Kidney (tissue), 14 donors: ENCODE results near the gene MYRFL. TPM values are rescaled to one million over a fixed set of nuclear protein-coding genes. Genes with fewer than 3 reads are reported as not detected.

Experiments
- DNase-seq, 5 donors: peaks; one replicate each; pipeline ENCODE4 v3.0.0-alpha.2; 2013 to 2020
- FAIRE-seq: peaks from 2 replicates; lab custom pipeline; 2012; peaks lifted over from hg19 to GRCh38; lab: Jason Lieb, UNC
- H3K27ac ChIP-seq, 2 donors: one replicate each; pipeline ENCODE4 v1.7.0; 2013; ENCODE audit warnings: low read depth in 2 of 2, low read length in 2 of 2, inconsistent platforms in 1 of 2
- H3K27me3 ChIP-seq: one replicate; pipeline ENCODE4 v1.7.1; 2013; ENCODE audit warnings: low read length, inconsistent platforms; ENCODE audit not compliant: control insufficient read depth, insufficient read depth
- H3K36me3 ChIP-seq, 3 donors: one replicate each; pipeline versions ENCODE4 v1.7.0 to v1.7.1; 2013; ENCODE audit warnings: low read length in 3 of 3, control low read depth in 1 of 3, inconsistent platforms in 1 of 3; ENCODE audit not compliant: insufficient read depth in 3 of 3, control insufficient read depth in 2 of 3
- H3K4me1 ChIP-seq, 3 donors: one replicate each; pipeline versions ENCODE4 v1.7.0 to v1.7.1; 2013; ENCODE audit warnings: low read length in 3 of 3, inconsistent platforms in 1 of 3, low read depth in 1 of 3; ENCODE audit not compliant: control insufficient read depth in 2 of 3, insufficient read depth in 2 of 3
- H3K4me3 ChIP-seq, 3 donors: one replicate each; pipeline versions ENCODE4 v1.7.0 to v1.8.1; 2013; ENCODE audit warnings: low read length in 3 of 3, control low read depth in 1 of 3, inconsistent platforms in 1 of 3
- H3K9ac ChIP-seq, 3 donors: one replicate each; pipeline versions ENCODE4 v1.7.0 to v1.7.1; 2013; ENCODE audit warnings: low read length in 3 of 3, control low read depth in 1 of 3, inconsistent platforms in 1 of 3
- H3K9me3 ChIP-seq, 3 donors: one replicate each; pipeline versions ENCODE4 v1.7.0 to v1.7.1; 2013; ENCODE audit warnings: low read length in 3 of 3, control low read depth in 1 of 3, inconsistent platforms in 1 of 3; ENCODE audit not compliant: control insufficient read depth in 2 of 3, insufficient read depth in 1 of 3
- intact Hi-C: fragments of 100-400 bp; cut with DNase I; formaldehyde crosslinking; loops from one replicate; pipeline ENCODE4 v1.11.1; 2022
- polyA plus RNA-seq: library from polyadenylated mRNA; stranded (reverse); fragments of 350-450 nt; fragmentation: Illumina TruSeq; extraction: RNeasy Lipid Tissue Mini Kit (QIAGEN cat#74804); gene quantifications from one replicate; pipeline ENCODE4 v1.2.3, GENCODE V29; 2014; ENCODE audit warnings: low read depth, low replicate concordance; ENCODE audit not compliant: insufficient read depth
- total RNA-seq: library from RNA; stranded (reverse); fragmentation: NEBNext Ultra II Directional; extraction: Animal tissue kit (Norgen Biotek cat#: 25700); gene quantifications from one replicate; pipeline ENCODE4 v1.2.1, GENCODE V29; 2021
- TF ChIP-seq, protein P1 (sequence below): IDR thresholded peaks from 3 replicates; pipeline ENCODE4 v1.5.1; 2012; ENCODE audit warnings: mild to moderate bottlenecking, moderate library complexity, borderline replicate concordance; ENCODE audit not compliant: insufficient read depth; ENCODE audit errors: extremely low read depth
- donor health status: control.
- donor health status: control.
- donor health status: control.
- donor health status: control.
- donor health status: control.
- donor health status: DM: yes; HTN: yes; CAD: no.
- donor health status: Normal renal cell carcinoma (clear cell type).

MYRFL gene
- total and polyA plus RNA-seq, 2 donors from 2014 or later: 0.82 to 1.6 TPM

DNA sequence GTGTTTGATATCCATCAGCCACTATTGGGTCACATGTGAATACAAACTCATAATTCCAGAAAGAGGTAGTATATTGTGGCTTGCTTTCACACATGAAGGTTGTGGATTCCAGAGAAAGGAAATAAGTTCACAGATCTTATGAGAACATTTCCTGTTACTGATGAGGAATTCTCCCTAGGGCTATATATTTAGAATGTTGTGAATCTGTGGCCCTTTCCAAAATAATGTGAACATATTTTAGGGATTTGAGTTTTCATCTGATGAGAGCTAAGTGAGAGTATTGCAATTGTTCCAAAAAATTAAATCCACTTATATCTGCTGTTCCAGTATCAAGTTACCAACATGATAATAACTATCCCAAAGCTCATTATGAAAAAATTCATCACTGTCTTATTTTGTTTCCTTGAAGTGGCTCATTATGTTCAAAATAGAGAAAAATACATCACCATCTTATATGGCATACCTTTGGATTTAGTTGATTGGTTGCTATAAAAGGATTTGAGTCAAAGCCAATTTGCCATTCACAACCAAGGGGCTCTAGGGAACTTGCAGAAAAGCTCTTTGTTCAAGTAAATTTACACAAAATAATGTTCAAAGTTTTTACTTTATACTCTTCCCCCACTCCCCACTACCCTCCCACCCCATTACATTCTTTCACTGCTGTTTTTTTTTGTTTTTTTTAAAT lies 76.3 kb downstream of the MYRFL start:
- H3K36me3 ChIP-seq: peaks cover 0 to 2% (median 0%) of the 10 kb centered on the region in 3 donors
- DNase-seq (peak in 1 of 5 donors; percentile 10), FAIRE-seq (no peak)
- intact Hi-C loops: no loop called here
- no peak overlapping the region for H3K4me3 ChIP-seq
- H3K4me1 ChIP-seq: peaks cover 0 to 2% (median 0%) of the 10 kb centered on the region in 3 donors
- H3K27ac ChIP-seq: no peak overlapping the region
- H3K9me3 ChIP-seq: no peaks in the 10 kb centered on the region
- TF ChIP-seq, protein P1, sequence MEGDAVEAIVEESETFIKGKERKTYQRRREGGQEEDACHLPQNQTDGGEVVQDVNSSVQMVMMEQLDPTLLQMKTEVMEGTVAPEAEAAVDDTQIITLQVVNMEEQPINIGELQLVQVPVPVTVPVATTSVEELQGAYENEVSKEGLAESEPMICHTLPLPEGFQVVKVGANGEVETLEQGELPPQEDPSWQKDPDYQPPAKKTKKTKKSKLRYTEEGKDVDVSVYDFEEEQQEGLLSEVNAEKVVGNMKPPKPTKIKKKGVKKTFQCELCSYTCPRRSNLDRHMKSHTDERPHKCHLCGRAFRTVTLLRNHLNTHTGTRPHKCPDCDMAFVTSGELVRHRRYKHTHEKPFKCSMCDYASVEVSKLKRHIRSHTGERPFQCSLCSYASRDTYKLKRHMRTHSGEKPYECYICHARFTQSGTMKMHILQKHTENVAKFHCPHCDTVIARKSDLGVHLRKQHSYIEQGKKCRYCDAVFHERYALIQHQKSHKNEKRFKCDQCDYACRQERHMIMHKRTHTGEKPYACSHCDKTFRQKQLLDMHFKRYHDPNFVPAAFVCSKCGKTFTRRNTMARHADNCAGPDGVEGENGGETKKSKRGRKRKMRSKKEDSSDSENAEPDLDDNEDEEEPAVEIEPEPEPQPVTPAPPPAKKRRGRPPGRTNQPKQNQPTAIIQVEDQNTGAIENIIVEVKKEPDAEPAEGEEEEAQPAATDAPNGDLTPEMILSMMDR: no peak
- no peaks in the 10 kb centered on the region for H3K27me3 ChIP-seq
- no peak overlapping the region for H3K9ac ChIP-seq

DNA sequence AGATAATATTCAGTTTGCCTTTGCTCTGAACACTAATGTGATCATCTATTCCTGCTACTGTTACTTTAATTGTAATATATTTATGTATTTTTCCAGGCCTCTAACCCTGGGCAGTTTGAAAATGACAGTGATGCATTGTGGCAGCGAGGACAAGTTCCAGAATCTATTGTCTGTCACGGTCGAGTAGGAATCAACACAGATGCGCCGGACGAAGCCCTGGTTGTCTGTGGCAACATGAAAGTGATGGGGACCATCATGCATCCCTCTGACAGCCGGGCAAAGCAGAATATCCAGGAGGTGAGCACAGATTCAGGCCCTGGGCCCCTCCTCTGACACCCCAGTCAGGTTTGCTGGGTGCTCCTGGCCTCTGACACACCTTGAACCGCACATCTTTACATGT lies 78.5 kb downstream of the MYRFL start:
- FAIRE-seq: no peak
- Histone ChIP-seq H3K9ac (no peak overlapping the region), H3K27me3 (no peaks in the 10 kb centered on the region), H3K9me3 (no peaks in the 10 kb centered on the region), H3K4me3 (no peak overlapping the region), H3K36me3 (peaks cover 0 to 2% (median 0%) of the 10 kb centered on the region in 3 donors), H3K27ac (no peak overlapping the region), H3K4me1 (peaks cover 0 to 2% (median 0%) of the 10 kb centered on the region in 3 donors)
- intact Hi-C loops: no loop called here
- DNase-seq: no peak
- TF ChIP-seq, protein P1: no peak

DNA sequence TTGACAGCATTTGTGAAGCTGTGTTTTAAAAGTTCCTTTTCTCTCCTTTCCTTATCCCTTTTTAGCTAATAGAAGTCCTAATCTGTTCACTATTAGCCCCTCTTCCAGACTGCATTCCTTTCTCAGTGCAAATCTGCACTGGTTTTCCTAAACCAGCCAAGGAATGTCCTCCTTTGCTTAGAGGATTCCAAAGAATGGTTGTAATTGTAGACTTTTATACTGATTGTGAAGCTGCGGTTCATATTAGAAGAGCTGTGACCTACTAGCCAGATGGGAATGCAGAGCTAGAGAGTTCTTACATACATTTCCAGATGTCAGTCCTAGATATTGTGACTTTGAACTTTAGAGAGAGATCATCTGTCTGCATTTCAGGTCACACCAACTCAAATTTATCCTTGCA lies 79.8 kb downstream of the MYRFL start:
- no peaks in the 10 kb centered on the region for H3K27me3 ChIP-seq
- TF ChIP-seq, protein P1: no peak
- intact Hi-C loops: no loop called here
- H3K9me3 ChIP-seq: no peaks in the 10 kb centered on the region
- DNase-seq (no peak), FAIRE-seq (no peak)
- peaks cover 0 to 2% (median 0%) of the 10 kb centered on the region in 3 donors for H3K4me1 ChIP-seq
- peaks cover 0 to 2% (median 0%) of the 10 kb centered on the region in 3 donors for H3K36me3 ChIP-seq
- no peak overlapping the region for H3K27ac ChIP-seq
- no peak overlapping the region for H3K9ac ChIP-seq
- H3K4me3 ChIP-seq: no peak overlapping the region
